NCI-H187 (cell line): ENCODE results near the gene NBDY.
"Not testable (repeated sequence)": the region's sequence is repeated elsewhere in the genome, so short reads cannot be mapped to it uniquely, and the experiment has no call there.

Experiments used
- DNase-seq, 2 experiments: peaks; one replicate each; lab custom pipeline; 2025; lab: John Stamatoyannopoulos, UW

Gene NBDY

DNA sequence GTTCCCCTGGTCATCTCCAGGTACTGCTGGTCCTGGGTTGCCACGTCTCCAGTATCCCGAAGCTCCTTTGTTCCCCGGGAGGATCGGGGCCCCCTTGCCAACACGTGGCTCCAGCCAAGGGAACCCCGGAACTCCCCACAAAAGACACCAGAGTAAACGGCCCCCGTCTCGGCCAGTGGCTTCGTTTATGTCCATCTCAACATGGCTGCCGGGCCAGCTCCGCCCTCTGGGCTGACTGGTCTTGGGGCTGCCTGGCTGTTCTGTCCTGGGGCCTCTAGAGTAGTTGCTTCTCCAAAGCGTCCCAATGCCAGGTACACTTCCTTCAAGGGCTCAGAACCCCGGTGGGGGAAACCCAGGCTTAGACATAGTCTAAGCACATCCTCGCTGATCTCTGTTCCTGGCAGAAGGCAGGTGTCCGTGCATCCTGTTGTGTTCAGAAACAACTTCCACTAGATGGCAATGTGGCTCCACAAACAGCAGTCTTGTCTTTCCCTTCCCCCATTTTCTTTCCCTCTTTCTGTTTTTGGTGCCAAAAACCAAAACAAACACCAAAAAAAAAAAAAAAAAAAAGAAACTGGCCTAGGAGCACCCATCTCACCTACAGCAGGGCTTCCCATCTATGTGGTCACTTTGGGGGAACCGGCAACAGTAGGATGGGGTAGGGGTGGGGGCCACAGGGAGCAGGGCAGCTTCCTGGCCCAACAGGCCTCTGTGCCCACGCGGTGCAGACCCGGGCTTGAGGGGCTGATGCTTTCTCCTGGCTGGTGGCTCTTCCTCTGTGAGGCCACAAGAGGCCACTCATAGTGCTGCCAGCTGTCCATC is 35.3 kb downstream of the NBDY start:
- DNase-seq = no peak

DNA sequence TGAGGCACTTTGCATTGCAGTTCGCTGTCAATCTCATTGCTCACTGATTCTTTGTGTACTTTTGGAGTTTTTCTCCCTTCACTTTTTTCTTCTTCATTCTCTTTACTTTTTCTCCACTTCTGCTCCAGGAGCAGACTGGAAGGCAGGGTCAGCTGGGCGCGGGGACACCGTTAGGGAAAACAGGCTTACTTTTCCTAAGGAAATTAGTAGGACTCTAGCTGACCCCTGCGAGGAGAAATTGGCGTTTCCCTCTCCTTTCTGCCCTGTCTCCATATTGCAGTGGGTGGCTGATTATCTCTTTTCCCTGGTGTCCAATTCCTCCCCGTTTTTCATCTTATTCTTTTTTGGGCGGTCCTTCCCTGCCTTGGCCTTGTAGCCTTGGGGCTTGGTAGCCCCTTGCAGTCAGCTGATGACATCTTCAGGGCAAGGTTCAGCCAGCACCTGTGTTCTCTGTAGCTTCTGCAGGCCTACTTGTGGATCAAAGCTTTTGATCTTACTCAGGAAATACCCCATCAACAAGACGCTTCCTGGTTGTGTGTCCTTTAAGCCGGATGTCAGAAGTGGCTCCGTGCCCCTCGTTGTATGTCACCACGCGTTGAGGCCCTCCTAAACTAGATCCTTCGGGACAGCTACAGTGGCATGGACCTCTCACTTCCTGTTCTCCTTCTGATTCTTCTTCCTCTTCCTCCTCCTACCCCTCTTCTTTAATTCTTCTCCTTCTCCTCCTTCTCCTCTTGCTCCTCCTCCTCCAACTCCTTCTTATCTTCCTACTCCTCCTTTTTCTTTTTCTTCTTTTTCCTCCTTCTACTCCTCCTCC is 36.1 kb downstream of the NBDY start:
- no peak for DNase-seq

DNA sequence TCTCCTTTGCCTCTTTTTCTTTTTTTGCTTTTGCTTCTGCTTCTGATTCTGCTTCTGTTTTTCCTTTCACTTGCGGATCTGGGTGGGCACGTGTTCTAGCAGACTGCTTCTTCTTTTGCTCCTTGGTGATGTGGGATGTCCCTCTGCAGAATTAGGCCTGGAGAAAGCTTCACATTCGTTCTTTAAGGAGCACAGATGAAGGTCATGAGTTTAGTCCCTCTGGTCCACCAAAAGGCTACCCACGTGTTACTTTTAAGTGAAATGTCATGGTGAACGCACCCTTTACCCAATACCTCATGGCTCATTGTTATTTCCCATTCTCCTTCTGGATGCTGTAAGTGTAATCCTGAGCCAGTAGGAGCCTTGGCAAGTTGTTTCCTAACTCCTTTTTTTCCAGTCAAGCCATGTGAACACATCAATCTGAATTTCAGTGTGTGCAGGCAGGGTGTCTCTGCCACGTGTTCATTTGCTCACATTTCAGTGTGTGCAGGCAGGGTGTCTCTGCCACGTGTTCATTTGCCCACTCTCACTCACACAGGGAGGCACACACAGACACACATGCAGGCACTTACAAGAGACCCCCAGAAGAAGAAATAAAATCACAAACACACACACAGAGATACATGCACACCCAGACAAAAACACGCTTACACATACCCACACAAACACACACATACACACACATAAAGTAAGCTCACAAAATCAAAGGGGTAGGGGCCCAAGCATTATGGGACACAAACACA is 36.9 kb downstream of the NBDY start:
- DNase-seq = no peak

- no peak for DNase-seq
Observed at GRCh38 chrX:56766554-56767347, 37.7 kb downstream of the NBDY start.

GRCh38 chrX:56767348-56768119 is 38.5 kb downstream of the NBDY start:
- not testable (repeated sequence) for DNase-seq

DNA sequence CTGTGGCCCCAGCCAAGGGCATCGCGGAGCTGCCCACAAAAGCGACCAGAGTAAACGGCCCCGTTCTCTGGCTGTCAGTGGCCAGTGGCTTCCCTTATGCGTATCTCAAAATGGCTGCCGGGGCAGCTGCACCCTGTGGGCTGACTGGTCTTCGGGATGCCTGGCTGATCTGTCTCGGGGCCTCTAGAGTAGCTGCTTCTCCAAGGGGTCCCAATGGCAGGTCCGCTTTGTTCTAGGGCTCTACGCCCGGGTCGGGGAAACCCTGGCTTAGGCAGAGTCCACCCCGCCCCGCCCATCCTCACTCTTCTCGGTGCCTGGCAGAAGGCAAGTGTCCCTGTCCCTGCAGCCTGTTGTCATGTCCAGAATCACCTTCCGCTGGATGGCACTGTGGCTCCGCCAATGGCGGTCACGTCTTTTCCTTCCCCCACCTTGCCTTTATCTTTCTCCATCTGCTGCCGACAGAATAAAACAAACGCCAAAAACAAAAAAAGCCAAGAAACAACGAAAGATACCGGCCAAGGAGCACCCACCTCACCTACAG is 39.1 kb downstream of the NBDY start:
- not testable (repeated sequence) for DNase-seq

- not testable (repeated sequence) for DNase-seq
Observed at GRCh38 chrX:56772675-56773521, 43.9 kb downstream of the NBDY start.

- DNase-seq = not testable (repeated sequence)
Observed at GRCh38 chrX:56773522-56774060, 44.5 kb downstream of the NBDY start.

GRCh38 chrX:56778099-56778923 is 49.3 kb downstream of the NBDY start:
- DNase-seq = not testable (repeated sequence)

- not testable (repeated sequence) for DNase-seq
Observed at GRCh38 chrX:56778924-56779468, 50.0 kb downstream of the NBDY start.

DNA sequence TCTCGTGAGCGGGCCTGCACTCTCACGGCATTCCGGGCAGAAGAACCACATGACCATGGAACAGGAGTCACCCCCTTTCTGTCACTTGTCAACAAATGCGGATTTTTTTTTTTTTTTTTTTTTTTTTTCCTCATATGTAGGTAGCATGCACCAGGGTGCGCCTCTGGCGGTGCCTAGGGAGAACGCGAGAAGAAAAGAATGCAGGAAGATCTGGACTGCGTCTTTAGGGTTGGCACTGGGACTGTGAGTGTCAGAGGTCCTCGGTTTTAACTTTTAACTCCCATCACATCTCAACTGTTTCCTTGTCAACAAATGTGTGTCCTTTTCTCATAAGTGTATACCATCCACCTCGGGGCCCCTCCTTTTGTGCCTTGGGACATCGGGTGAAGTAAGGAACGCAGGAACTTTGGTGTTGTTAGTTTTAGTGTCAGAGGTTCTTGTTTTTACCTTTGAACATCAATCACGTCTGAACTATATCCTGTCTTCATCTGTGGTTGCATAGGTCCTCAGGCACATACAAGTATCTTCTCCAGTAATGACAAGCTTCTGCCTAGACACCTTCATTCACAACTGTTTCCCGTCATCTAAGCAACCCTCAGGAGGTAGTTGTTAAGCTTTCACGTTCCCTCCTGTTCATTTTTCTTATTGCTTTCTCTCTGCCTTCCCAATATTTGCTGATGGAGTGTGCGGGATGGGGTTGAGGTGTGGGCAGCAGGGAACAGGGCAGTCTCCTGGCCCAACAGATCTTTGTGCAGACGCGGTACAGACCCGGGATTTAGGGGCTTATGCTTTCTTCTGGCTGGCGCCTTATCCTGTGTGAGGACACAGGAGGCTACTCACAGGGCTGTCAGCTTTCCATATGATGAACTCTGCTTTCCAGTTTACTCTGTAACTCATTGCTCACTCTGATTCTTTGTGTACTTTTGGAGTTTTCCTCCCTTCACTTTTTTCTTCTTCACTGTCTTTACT is 51.9 kb downstream of the NBDY start:
- not testable (repeated sequence) for DNase-seq

GRCh38 chrX:56782352-56782751 is 53.3 kb downstream of the NBDY start:
- no peak for DNase-seq

DNA sequence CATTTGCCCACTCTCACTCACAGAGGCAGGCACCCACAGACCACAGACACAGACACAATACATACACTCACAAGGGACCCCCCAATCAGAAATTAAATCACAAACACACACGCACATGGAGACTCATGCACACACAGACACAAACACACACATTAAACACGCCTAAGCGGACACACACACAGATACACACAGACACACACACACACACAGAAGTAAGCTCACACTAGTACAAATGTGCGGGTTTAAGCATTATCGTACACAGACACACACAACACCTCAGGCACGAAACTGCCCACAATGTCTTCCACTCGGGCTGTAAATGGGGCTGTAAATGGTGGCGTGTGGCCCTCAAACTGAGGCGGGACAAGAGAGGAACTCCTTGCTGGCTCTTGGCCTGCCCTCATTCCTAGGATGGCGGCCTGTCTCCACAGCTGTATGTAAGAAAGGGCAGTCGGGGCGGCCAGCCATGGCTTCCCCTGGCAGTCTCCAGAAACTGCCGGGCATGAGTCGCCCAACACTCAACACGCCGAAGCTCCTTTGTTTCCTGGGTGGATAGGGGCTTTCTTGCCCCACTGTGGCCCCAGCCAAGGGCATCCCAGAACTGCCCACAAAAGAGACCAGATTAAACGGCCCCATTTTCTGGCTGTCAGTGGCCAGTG is 53.9 kb downstream of the NBDY start:
- no peak for DNase-seq

DNA sequence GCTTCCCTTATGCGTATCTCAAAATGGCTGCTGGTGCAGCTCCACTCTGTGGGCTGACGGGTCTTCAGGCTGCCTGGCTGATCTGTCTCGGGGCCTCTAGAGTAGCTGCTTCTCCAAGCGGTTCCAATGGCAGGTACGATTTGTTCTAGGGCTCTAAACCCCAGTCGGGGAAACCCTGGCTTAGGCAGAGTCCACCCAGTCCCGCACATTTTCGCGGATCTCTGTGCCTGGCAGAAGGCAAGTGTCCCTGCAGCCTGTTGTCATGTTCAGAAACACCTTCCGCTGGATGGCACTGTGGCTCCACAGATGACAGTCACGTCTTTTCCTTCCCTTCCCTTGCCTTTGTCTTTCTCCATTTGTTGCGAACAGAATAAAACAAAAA is 54.4 kb downstream of the NBDY start:
- peak in 1 of 2 experiments; percentile 9 for DNase-seq

- DNase-seq = no peak
Observed at GRCh38 chrX:56783996-56784620, 55.1 kb downstream of the NBDY start.

- no peak for DNase-seq
Observed at GRCh38 chrX:56784666-56785065, 55.6 kb downstream of the NBDY start.
